GM19193 (cell line): ENCODE data around the gene ASAP3.

Experiments
- POLR2A ChIP-seq: IDR thresholded peaks from 4 replicates; pipeline ENCODE4 v1.6.1; 2011; ENCODE audit not compliant: insufficient read depth, insufficient read length; ENCODE audit errors: extremely low read depth

ASAP3 gene

DNA sequence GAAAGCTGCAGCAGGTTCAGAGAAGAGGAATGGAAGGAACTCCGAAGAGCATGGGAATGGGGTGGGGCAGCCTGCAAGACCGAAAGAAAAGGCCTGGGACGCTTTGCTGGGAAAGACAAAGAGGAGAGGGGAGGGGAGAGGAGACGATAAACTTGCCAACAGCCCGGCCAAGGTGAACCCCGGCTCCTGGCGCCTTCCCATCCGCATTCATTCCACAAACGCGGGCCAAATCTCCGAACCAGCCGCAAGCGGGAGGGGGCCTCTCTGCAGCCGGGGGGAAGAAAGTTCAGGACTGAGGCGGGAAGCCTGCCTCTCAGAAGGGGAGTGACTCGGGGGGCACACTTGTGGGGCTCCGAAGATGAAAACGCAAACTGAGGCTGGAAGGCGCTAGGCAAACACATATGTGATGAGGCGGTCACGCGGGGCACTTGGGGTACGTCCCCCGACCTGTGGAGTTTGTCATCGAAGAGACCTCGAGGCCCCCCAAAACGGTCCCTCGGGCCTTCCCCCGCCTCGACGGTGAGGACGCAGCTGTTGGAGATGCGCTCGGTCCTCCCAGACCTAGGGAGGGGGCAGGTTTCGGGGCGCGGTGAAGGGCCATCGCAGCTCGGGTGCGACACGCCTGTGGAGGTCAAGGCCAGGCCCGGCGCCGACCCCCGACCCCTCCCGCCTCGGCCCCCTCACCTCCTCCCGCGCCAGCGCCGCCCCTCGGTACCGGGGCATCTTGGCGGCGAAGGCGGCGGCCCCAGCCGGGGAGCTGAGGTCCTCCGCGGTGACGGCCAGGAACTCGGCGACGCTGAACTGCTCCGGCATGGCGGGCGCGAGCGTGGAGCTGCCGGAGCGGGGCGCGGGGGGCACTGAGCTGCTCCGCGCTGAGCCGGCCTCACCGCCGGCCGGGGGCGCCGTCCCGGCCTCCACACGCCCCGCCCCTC is at the start of gene ASAP3:
TSS of gene ASAP3 (minus strand) at position 859 of the 932 bp plus-strand sequence. CDS start at position 813, 46 bp downstream.
- TF ChIP-seq POLR2A: no peak

DNA sequence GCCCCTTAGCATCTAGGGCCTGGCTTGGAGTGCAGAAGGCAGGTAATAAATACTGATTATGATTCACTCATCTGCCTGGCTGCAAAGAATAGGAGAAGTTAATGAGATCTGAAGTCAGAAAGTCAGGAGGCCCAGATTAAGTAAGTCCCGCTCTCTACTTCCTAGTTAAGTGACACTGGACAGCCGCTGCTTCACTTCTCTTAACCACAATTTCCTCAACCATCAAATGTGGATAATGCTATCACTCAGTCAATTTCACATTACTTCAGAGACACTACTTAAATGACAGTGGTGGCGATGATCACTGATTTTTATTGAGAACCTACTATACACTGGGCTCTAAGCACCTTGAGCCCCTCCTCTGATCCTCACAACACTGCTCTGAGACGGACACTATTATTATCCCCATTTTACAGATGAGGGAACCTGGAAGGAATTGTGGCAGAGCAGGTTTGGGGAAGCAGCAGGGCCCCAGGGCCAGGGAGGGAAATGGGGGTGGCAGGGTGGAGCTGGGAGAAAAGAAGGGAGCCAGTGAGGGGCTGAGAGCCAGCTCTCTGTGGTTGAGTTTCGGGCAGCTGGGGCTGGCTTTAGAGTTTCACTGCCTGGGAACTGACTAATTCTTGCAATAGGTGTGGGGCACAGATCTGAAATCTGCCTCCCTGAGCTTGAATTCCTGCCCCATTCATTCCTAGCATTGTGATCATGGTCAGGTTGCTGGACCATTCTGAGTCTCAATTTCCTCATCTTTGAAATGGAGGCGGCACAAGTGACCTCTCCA is 49.5 kb upstream of the ASAP3 start:
- no peak for TF ChIP-seq POLR2A

DNA sequence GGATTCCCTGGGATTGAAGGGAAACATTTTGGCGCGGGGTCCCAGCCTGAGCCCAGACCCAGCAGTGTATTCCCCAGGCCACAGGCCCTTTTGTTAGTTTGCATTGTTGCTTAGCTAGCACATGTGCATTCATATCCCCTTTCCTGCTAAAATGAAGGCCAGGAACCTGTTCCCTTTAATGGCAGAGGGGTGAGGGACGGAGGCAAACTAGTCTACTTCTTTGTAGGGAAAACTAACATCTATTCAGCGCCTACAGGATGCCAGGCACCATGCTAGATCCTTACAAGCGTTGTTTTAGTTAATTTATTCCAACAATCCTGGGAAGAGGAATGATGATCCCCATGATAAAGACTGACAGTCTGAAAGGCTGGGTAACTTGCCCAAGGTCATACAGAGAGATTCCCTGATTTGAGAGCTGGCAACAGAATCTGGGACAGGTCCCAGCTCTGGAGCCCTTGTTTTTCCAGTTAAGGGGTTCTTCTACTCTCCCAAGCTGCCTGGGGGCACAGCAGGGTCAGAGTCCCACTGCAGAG is 47.6 kb upstream of the ASAP3 start:
- TF ChIP-seq POLR2A: no peak

DNA sequence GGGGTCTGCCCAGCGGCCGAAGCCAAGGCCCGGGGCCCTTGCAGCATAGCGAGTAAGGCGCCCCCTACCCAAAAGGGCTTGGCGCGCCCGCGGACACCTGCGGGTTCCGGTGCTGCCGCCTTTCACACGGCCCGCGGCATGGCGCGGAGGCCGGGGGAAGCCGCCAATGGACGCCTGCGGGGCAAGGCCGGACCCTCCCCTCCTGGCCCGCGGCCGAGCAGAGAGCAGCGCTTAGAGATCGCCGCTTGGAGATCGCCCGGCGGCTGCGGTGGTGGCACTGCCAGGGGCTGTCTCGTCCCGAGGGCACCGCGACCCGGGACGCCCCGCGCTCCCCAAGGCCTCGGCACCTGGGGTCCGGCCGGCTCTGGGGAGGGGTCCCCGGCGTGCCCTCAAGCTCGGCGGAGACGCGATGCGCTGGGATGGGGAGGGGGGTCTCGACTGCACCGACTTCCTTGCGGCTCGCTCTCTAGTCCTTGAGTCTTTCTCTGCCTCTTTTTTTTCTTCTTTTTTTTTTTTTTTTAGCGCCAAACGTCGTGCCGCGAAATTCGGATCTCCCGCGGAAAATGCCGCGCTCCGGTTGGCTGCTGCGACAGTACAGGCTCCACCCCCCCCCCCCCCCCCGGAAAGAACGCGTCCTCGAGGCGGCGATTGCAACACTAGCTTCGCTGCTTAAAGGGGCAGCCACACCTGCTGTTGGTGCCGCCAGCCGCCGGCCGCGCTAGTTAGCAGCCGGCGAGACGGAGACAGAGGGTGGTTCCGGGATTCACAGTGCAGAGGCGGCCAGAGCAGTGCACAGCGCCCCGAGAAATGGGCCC is 47.0 kb upstream of the ASAP3 start, which contains the start of gene E2F2:
TSS of gene E2F2 (minus strand) at position 487 of the 815 bp plus-strand sequence. CDS start at position 47, 440 bp downstream.
- peak; percentile 35 for TF ChIP-seq POLR2A

DNA sequence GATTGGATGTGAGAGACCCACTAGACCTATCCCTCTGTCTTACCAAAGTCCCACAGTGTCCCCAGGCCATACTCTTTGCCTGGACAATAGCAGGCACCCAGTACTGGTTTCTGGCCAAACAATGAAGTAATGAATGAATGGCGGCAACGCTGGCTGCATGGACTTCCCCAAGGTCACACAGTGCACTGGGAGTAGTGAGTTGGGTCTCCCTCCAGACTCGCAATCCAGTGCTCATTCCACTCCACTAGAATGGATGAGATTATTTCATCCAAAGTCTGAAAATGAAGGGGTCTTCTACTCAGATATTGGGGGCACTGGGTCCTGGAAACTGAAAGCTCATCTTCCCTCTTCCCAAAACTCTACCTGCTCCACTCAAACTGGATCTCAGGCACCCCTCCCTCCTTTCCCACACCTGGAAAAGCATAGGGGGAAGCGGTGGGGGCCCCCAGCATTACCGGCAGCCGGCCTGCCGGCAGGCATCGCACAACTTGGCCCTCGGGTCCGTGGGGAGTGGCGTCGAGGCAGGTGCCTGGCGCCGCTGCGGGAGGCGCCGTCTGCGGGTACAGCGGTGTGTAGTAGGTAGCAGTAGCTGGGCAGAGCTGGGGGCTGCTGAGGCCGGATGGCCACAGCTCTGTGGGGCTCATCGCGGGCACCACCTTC is 46.2 kb upstream of the ASAP3 start:
- no peak for TF ChIP-seq POLR2A

DNA sequence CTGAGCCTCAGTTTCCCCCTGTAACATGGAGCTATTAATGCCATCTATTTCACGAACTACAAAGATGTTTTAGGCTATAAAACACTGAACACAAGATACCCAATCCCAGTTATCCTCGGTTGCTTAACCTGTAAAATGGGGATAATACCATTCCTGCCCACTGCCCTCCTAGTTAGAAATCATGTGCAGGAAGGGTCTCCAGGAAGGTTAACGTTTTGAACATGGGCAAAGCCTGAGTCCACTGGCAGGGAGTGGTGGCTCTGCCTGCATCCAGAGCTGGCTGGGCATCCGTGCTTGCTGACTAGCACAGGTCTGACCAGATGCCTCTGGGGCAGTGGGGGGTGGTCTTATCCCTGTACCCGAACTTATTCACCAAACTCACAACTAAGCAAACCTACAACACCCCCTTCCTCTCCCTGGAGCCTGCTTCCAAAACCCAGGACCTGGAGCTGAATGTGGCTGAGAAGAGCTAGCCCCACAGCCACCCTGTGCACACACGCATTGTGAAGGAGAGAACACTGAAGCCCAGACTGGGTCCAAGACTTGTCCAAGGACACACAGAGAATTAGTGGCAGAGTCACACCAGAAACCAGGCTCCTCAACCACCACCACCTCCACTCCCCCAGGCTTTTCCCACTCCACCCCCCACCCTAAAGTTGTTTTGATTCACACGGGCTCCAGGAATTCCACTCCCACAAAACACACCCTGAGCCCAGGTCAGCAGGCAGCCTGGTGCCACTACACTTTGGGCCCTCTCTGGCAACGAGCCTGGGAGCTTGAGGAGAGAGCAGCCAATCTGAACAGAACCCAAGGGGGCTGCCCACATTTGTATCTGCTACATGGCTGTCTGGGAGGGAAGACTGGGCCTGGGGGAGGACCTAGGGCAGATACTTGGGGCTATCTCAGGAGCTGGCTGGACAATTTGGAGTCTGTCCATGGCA is 45.4 kb upstream of the ASAP3 start:
- no peak for TF ChIP-seq POLR2A

DNA sequence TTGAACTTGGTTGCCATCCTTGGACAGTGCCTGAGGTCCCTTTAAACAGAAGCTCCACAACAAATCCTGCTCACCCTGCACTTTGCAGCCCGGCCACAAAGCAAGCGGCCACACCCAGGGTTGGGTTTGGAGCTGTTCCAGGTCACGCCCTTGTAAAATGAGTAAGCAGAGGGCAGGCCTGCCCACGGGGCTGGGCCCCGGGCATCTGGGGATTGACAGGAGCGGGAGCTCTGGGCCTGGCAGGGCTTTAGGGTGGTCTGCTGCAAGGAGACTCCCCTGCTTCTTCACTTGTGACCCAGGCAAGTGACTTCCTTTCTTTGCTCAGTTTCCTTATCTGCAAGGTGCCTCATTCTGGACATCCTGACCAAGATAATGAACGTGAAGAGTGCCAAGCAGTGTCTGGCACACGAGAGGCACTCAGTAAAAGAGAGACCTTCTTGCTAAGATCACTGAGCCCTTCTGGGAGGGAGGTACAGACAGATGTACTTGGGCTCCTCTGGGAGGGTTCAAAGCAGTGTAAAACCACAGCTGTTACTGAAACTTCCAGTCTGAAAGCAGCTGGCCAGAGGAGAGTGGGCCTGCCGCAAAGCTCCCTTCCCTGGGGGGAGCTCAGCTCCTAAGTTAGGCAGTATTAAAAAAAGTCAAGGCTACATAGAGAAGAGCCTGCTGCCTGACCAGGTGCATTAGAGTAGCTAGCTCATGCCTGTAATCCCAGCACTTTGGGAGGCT is 44.4 kb upstream of the ASAP3 start:
- peak; percentile 31 for TF ChIP-seq POLR2A

DNA sequence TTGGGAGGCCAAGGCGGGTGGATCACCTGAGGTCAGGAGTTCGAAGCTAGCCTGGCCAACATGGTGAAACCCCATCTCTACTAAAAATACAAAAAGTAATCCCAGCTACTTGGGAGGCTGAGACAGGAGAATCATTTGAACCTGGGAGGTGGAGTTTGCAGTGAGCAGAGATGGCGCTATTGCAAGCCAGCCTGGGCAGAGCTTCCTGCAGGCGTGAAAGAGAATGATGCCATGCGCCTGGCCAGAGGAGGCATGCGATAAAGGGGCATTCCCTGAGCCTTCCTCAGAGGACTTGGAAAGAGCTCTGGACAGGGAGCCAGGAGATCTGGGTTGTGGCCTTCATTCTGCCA is 43.9 kb upstream of the ASAP3 start:
- no peak for TF ChIP-seq POLR2A

DNA sequence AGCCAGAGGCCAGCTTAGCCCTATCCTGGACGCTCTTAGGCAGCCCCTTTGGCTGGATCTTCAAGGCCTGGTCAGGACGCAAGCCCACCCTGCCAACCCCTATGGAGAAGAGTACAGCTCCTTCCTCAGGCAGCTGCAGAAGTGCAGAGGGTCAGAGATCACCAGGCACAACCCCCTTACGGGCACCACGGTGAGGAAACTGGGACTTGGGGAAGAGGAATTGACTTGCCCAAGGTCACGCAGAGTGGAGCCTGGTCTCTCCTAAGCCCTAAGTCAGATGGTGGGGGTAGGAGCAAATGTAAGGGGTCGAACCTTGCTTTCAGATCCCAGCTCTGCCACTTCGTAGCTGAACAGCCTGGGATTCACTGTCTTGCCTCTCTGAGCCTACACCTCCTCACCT is 43.4 kb upstream of the ASAP3 start:
- TF ChIP-seq POLR2A: no peak

DNA sequence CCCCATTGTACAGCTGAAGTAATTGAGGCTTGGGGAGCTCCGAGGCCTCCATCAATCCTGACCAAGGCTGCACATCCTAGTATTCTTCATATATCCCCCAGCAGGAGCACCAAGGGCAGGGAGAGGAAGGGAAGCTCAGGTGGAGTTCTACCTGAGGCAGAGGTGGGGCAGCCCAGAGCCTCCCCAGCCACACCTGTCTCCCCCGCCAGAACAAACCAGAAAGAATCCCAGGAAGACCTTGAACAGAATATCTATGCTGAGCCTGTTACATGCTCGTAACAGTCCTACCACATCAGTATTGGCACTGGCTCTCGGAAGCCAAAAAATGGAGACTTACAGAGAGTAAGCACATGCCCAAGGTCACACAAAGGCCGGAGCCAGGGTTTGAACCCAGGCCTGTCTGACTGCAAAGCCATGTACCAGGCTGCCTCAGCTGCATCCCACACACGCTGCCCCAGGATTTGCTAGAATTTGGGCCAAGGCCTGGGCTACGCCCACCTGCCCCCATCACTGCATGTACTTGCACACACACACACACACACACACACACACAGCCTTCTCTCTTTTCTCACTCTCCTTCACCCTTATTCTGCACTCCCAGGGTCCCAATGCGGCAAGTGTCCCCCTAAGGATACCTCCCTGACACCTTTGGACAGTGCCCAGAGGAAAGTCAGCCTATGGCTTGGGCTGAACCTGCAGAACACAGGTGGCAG is 42.5 kb upstream of the ASAP3 start:
- no peak for TF ChIP-seq POLR2A

DNA sequence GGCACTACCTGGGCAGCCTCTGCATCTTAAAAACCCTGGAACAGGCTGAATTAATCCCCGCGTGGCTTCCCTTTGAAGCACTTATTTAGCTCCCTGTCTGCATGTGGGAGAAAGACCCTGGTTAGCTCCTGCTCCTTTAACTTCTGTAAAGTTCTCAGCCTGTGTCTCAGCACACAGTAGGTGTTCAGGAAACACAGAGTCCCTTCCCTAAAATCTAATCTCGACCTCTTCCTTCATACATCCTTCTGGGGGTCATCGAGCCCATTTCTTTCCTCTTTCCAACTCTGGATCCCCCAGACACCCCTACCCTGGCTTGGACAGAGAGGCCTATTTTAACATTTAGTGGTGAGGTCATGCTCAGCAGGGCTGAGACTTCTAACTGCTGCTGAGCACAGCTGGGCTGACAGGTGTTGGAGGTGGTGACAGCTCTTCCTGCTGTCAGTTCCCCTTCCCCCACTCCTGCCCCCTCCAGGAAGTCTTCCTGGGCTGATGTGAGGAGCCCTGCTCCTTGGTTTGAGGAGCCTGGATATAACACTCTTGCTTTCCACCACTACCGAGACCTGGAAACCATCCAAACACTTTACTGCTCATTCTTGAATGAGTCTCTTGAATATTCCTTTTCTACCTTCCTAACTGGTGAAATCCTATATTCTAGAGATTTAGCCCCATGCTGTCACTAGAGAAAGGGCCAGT is 41.7 kb upstream of the ASAP3 start:
- TF ChIP-seq POLR2A: peak; percentile 16
